NB4 (cell line): ENCODE results near the gene NRXN3.

Experiments
- POLR2A ChIP-seq: IDR thresholded peaks from 2 replicates; pipeline ENCODE4 v1.6.1; 2011; ENCODE audit warnings: mild to moderate bottlenecking; ENCODE audit not compliant: insufficient read length; ENCODE audit errors: extremely low read depth
- TF ChIP-seq, protein P1 (sequence below): IDR thresholded peaks from one replicate; pipeline ENCODE4 v1.5.1; 2012; ENCODE audit warnings: low read depth, low read length

DNA sequence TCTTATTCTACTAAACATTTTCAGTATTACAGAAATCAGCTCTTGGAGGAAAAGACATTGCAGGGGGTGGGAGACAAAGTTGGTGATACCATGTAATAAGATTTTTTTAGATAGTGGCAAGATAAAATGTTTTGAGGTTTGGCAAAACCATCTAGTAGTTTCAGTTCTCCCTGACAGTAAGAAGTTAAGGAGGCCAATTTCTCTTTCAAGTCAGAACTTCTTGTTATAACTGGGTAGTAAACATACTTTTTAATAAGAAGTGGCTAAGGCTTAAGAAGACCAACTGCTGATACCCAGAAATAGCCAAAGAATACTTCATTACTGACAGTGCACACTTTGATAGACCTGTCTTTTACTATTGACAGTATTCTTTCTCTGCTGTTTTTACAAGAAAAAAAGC lies 1588.8 kb downstream of the NRXN3 start:
- TF ChIP-seq, protein P1, sequence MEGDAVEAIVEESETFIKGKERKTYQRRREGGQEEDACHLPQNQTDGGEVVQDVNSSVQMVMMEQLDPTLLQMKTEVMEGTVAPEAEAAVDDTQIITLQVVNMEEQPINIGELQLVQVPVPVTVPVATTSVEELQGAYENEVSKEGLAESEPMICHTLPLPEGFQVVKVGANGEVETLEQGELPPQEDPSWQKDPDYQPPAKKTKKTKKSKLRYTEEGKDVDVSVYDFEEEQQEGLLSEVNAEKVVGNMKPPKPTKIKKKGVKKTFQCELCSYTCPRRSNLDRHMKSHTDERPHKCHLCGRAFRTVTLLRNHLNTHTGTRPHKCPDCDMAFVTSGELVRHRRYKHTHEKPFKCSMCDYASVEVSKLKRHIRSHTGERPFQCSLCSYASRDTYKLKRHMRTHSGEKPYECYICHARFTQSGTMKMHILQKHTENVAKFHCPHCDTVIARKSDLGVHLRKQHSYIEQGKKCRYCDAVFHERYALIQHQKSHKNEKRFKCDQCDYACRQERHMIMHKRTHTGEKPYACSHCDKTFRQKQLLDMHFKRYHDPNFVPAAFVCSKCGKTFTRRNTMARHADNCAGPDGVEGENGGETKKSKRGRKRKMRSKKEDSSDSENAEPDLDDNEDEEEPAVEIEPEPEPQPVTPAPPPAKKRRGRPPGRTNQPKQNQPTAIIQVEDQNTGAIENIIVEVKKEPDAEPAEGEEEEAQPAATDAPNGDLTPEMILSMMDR, result no peak
- no peak for TF ChIP-seq POLR2A
